HEK293 (cell line): ENCODE data around the gene RSL24D1.

Source experiments
- CTCF ChIA-PET: fragments of 350-600 bp; formaldehyde crosslinking; extraction: SDS; loops from one replicate; lab custom pipeline; 2021; ENCODE audit warnings: antibody characterized with exemption; lab: Yijun Ruan, JAX
- POLR2A ChIA-PET: fragments of 300-600 bp; formaldehyde crosslinking; extraction: SDS; loops from one replicate; lab custom pipeline; 2020; ENCODE audit warnings: antibody characterized with exemption, inconsistent platforms; lab: Yijun Ruan, JAX
- H3K27ac ChIP-seq: fragments of 200-500 bp; sonication (Bioruptor generic); 2 replicates; pipeline ENCODE4 v1.5.1; 2014; ENCODE audit warnings: low read depth, low read length, control low read depth, inconsistent platforms; ENCODE audit errors: extremely low read depth
- H3K36me3 ChIP-seq, 2 experiments: fragments of 200-500 bp in 1 of 2; sonication (Bioruptor generic) in 1 of 2; 1 replicate in 1 of 2; 2 replicates in 1 of 2; pipeline ENCODE4 v1.5.1; 2014 to 2017; ENCODE audit warnings: inconsistent platforms in 2 of 2, low read length in 2 of 2; ENCODE audit not compliant: control insufficient read depth in 2 of 2, insufficient read depth in 1 of 2
- H3K4me1 ChIP-seq: fragments of 200-500 bp; sonication (Bioruptor generic); 2 replicates; pipeline ENCODE4 v1.5.1; 2014; ENCODE audit warnings: mild to moderate bottlenecking, low read length, inconsistent platforms; ENCODE audit not compliant: control insufficient read depth, insufficient read depth
- H3K4me3 ChIP-seq: 2 replicates; pipeline ENCODE4 v1.5.1; 2011; ENCODE audit warnings: low read depth, mild to moderate bottlenecking, control low read depth, low read length, moderate library complexity
- H3K9me3 ChIP-seq: fragments of 200-500 bp; sonication (Bioruptor generic); 2 replicates; pipeline ENCODE4 v1.5.1; 2014; ENCODE audit warnings: low read depth, low read length, inconsistent platforms; ENCODE audit not compliant: control insufficient read depth, insufficient read depth
- EGR2 ChIP-seq: fragments of 450-650 bp; formaldehyde crosslinking; IDR thresholded peaks from 2 replicates; pipeline ENCODE4 v1.5.1; 2016; ENCODE audit warnings: low read depth, missing biosample characterization, missing genetic modification characterization
- OVOL3 ChIP-seq: fragments of 450-650 bp; formaldehyde crosslinking; IDR thresholded peaks from 2 replicates; pipeline ENCODE4 v1.5.1; 2016; ENCODE audit warnings: missing biosample characterization, missing genetic modification characterization
- PBX3 ChIP-seq: sonication (generic); formaldehyde crosslinking; IDR thresholded peaks from 2 replicates; pipeline ENCODE4 v1.8.1; 2022; ENCODE audit warnings: mild to moderate bottlenecking, moderate library complexity, missing genetic modification reagents
- REPIN1 ChIP-seq: fragments of 450-650 bp; formaldehyde crosslinking; IDR thresholded peaks from 2 replicates; pipeline ENCODE4 v1.5.1; 2017; ENCODE audit warnings: missing biosample characterization, missing genetic modification characterization, low read depth
- SALL2 ChIP-seq: fragments of 450-650 bp; formaldehyde crosslinking; IDR thresholded peaks from 2 replicates; pipeline ENCODE4 v1.5.0; 2017; ENCODE audit warnings: missing biosample characterization, mild to moderate bottlenecking, missing genetic modification characterization, borderline replicate concordance
- YY1 ChIP-seq: fragments of 450-650 bp; formaldehyde crosslinking; IDR thresholded peaks from 2 replicates; pipeline ENCODE4 v1.5.1; 2018; ENCODE audit warnings: missing biosample characterization, missing genetic modification characterization
- ZBTB10 ChIP-seq: fragments of 450-650 bp; formaldehyde crosslinking; IDR thresholded peaks from 2 replicates; pipeline ENCODE4 v1.5.1; 2016; ENCODE audit warnings: missing biosample characterization, missing genetic modification characterization
- ZFP3 ChIP-seq: fragments of 450-650 bp; formaldehyde crosslinking; IDR thresholded peaks from 2 replicates; pipeline ENCODE4 v1.5.1; 2016; ENCODE audit warnings: low read depth, missing biosample characterization, missing genetic modification characterization
- ZIC2 ChIP-seq: fragments of 450-650 bp; formaldehyde crosslinking; IDR thresholded peaks from 2 replicates; pipeline ENCODE4 v1.5.1; 2016; ENCODE audit warnings: missing biosample characterization, missing genetic modification characterization
- ZNF114 ChIP-seq: fragments of 450-650 bp; formaldehyde crosslinking; IDR thresholded peaks from 2 replicates; pipeline ENCODE4 v1.5.0; 2017; ENCODE audit warnings: missing biosample characterization, missing genetic modification characterization
- ZNF132 ChIP-seq: fragments of 450-650 bp; formaldehyde crosslinking; IDR thresholded peaks from 2 replicates; pipeline ENCODE4 v1.5.1; 2017; ENCODE audit warnings: missing biosample characterization, missing genetic modification characterization, borderline replicate concordance
- ZNF174 ChIP-seq: fragments of 450-650 bp; formaldehyde crosslinking; IDR thresholded peaks from 2 replicates; pipeline ENCODE4 v1.5.0; 2017; ENCODE audit warnings: missing biosample characterization, mild to moderate bottlenecking, missing genetic modification characterization
- ZNF184 ChIP-seq: fragments of 450-650 bp; IDR thresholded peaks from 2 replicates; pipeline ENCODE4 v1.5.1; 2018; ENCODE audit warnings: missing biosample characterization, mild to moderate bottlenecking, missing genetic modification characterization
- ZNF292 ChIP-seq: fragments of 450-650 bp; formaldehyde crosslinking; IDR thresholded peaks from 2 replicates; pipeline ENCODE4 v1.5.1; 2016; ENCODE audit warnings: low read depth, missing biosample characterization, missing genetic modification characterization, borderline replicate concordance
- ZNF416 ChIP-seq: fragments of 450-650 bp; formaldehyde crosslinking; IDR thresholded peaks from 2 replicates; pipeline ENCODE4 v1.5.1; 2016; ENCODE audit warnings: missing biosample characterization, missing genetic modification characterization
- ZNF510 ChIP-seq: fragments of 450-650 bp; formaldehyde crosslinking; IDR thresholded peaks from 2 replicates; pipeline ENCODE4 v1.5.1; 2018; ENCODE audit warnings: mild to moderate bottlenecking, missing genetic modification characterization, missing biosample characterization; ENCODE audit not compliant: insufficient replicate concordance
- ZNF571 ChIP-seq: fragments of 450-650 bp; formaldehyde crosslinking; IDR thresholded peaks from 2 replicates; pipeline ENCODE4 v1.5.0; 2017; ENCODE audit warnings: missing biosample characterization, missing genetic modification characterization
- ZNF623 ChIP-seq: fragments of 450-650 bp; formaldehyde crosslinking; IDR thresholded peaks from 2 replicates; pipeline ENCODE4 v1.5.1; 2016; ENCODE audit warnings: missing biosample characterization, missing genetic modification characterization
- ZNF791 ChIP-seq: fragments of 450-650 bp; formaldehyde crosslinking; IDR thresholded peaks from 2 replicates; pipeline ENCODE4 v1.5.1; 2016; ENCODE audit warnings: missing biosample characterization, missing genetic modification characterization
- ZSCAN23 ChIP-seq: fragments of 450-650 bp; formaldehyde crosslinking; IDR thresholded peaks from 2 replicates; pipeline ENCODE4 v1.5.1; 2016; ENCODE audit warnings: missing biosample characterization, missing genetic modification characterization
- TF ChIP-seq, protein P1 (sequence below): fragments of 450-650 bp; formaldehyde crosslinking; IDR thresholded peaks from 2 replicates; pipeline ENCODE4 v1.5.1; 2016; ENCODE audit warnings: missing biosample characterization, missing genetic modification characterization

The RSL24D1 gene

GRCh38 chr15:55234800-55235104 is 38.0 kb upstream of the RSL24D1 start (continued):
- no peak for TF ChIP-seq ZBTB10 (tag by site-specific recombination)
- no peak for TF ChIP-seq ZNF571
- TF ChIP-seq ZNF174 (tag by site-specific recombination), result no peak
- no peak for TF ChIP-seq SALL2 (tag by site-specific recombination)
- TF ChIP-seq, protein P1, sequence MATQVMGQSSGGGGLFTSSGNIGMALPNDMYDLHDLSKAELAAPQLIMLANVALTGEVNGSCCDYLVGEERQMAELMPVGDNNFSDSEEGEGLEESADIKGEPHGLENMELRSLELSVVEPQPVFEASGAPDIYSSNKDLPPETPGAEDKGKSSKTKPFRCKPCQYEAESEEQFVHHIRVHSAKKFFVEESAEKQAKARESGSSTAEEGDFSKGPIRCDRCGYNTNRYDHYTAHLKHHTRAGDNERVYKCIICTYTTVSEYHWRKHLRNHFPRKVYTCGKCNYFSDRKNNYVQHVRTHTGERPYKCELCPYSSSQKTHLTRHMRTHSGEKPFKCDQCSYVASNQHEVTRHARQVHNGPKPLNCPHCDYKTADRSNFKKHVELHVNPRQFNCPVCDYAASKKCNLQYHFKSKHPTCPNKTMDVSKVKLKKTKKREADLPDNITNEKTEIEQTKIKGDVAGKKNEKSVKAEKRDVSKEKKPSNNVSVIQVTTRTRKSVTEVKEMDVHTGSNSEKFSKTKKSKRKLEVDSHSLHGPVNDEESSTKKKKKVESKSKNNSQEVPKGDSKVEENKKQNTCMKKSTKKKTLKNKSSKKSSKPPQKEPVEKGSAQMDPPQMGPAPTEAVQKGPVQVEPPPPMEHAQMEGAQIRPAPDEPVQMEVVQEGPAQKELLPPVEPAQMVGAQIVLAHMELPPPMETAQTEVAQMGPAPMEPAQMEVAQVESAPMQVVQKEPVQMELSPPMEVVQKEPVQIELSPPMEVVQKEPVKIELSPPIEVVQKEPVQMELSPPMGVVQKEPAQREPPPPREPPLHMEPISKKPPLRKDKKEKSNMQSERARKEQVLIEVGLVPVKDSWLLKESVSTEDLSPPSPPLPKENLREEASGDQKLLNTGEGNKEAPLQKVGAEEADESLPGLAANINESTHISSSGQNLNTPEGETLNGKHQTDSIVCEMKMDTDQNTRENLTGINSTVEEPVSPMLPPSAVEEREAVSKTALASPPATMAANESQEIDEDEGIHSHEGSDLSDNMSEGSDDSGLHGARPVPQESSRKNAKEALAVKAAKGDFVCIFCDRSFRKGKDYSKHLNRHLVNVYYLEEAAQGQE (tag by site-specific recombination), result no peak
- TF ChIP-seq ZNF184 (tag by site-specific recombination), result no peak
- TF ChIP-seq, all 188 proteins: peak for 0

- CTCF ChIA-PET, result no interaction called here
- TF ChIP-seq ZIC2 (no peak), REPIN1 (tag by site-specific recombination) (no peak), ZNF623 (tag by site-specific recombination) (no peak), ZNF416 (no peak), PBX3 (CRISPR knock-in tag) (no peak), ZFP3 (tag by site-specific recombination) (no peak), ZSCAN23 (tag by site-specific recombination) (no peak), EGR2 (tag by site-specific recombination) (no peak), OVOL3 (no peak), YY1 (no peak), ZNF791 (tag by site-specific recombination) (no peak), ZNF510 (tag by site-specific recombination) (no peak), ZNF114 (tag by site-specific recombination) (no peak), ZNF132 (tag by site-specific recombination) (no peak), ZNF292 (tag by site-specific recombination) (no peak)
- POLR2A ChIA-PET, result no interaction called here
- Histone ChIP-seq H3K27ac (no peak overlapping the region), H3K4me3 (no peak overlapping the region), H3K9me3 (no peaks in the 10 kb centered on the region), H3K4me1 (no peaks in the 10 kb centered on the region), H3K36me3 (no peaks in the 10 kb centered on the region; a peak in 1 of 3 replicates)
These were observed 37.5 kb upstream of the RSL24D1 start for GRCh38 chr15:55234104-55234799.
